Testis (tissue), 3 donors: ENCODE results near the gene ZNF570. TPM values are rescaled to one million over a fixed set of nuclear protein-coding genes. Genes with fewer than 3 reads are reported as not detected.
A peak's percentile ranks its signal among the peaks of the same experiment; 100 is the strongest.

ENCODE experiments used
- DNase-seq: peaks from one replicate; pipeline ENCODE4 v3.0.0-alpha.2; 2019
- H3K27ac ChIP-seq, 2 donors: fragments of 200-600 bp; sonication (generic); one replicate each; pipeline ENCODE4 v1.5.1; 2019
- H3K27me3 ChIP-seq: fragments of 200-600 bp; sonication (generic); one replicate; pipeline ENCODE4 v1.5.1; 2019
- H3K36me3 ChIP-seq: fragments of 200-600 bp; sonication (generic); one replicate; pipeline ENCODE4 v1.5.1; 2017; ENCODE audit warnings: low read depth; ENCODE audit errors: missing control alignments
- H3K4me1 ChIP-seq: fragments of 200-600 bp; sonication (generic); one replicate; pipeline ENCODE4 v1.5.1; 2019
- H3K4me3 ChIP-seq, 2 donors: fragments of 200-600 bp; sonication (generic); one replicate each; pipeline ENCODE4 v1.5.1; 2017 to 2019
- H3K9me3 ChIP-seq: fragments of 200-600 bp; sonication (generic); one replicate; pipeline ENCODE4 v1.5.1; 2017
- POLR2A ChIP-seq: fragments of 450-650 bp; IDR thresholded peaks from one replicate; pipeline ENCODE4 v1.6.1; 2017; ENCODE audit warnings: antibody characterized with exemption, mild to moderate bottlenecking, moderate library complexity
- WGBS, 2 donors: methylation state at CpG; one replicate each; pipeline ENCODE4 v1.1.5; 2018; 5-methylcytosine and 5-hydroxymethylcytosine counted together
- intact Hi-C: fragments of 100-400 bp; cut with DNase I; formaldehyde crosslinking; loops from one replicate; pipeline ENCODE4 v1.15.1; 2023; ENCODE audit warnings: low total_unique reads
- polyA plus RNA-seq: library from polyadenylated mRNA; stranded (reverse); fragments of 350-450 nt; fragmentation: Illumina TruSeq; extraction: RNeasy Lipid Tissue Mini Kit (QIAGEN cat#74804); gene quantifications from one replicate; pipeline ENCODE4 v1.2.3, GENCODE V29; 2014; ENCODE audit warnings: low read depth, low replicate concordance; ENCODE audit not compliant: insufficient read depth
- total RNA-seq, 2 donors: library from RNA; depleted of rRNA; stranded (reverse); fragments of >200 nt; gene quantifications; one replicate each; pipeline ENCODE4 v1.2.3, GENCODE V29; 2016
- TF ChIP-seq, protein P1 (sequence below), 3 experiments: fragments of 450-650 bp in 2 of 3; fragments of 200-600 bp in 1 of 3; sonication (generic) in 1 of 3; IDR thresholded peaks; one replicate each; pipeline ENCODE4 v1.5.1; 2016 to 2019; ENCODE audit warnings: antibody characterized with exemption in 3 of 3, mild to moderate bottlenecking in 2 of 3, moderate library complexity in 1 of 3

ZNF570 gene
- total and polyA plus RNA-seq, 3 donors from 2014 or later = 7.3 to 14.6 (median 14.3) TPM

DNA sequence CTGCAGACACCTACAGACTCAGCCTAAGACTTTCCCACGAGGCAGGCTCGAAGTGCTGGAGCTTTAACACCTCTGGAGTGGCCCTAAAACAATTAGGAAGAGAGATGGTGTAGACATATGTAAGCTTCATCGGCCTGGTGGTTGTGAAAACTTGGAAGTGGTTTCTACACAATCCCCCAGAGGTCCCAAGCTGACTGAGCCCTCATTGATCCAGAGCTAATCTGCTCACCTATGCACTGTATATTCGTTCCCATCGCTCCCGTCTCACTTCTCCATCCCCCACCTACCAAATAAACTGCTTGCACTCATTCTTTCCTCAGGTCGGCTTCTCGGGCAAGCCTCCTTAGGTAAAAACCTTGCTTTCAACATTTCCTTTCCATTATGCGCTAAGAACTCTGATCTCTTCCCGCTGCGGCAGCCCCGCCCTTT lies 36.8 kb downstream of the ZNF570 start:
- DNase-seq = peak; percentile 26
- H3K4me3 ChIP-seq = peak overlapping the region; percentile 63 to 92
- no peaks in the 10 kb centered on the region for H3K36me3 ChIP-seq
- no peaks in the 10 kb centered on the region for H3K27me3 ChIP-seq
- no peak for TF ChIP-seq POLR2A
- TF ChIP-seq, protein P1, sequence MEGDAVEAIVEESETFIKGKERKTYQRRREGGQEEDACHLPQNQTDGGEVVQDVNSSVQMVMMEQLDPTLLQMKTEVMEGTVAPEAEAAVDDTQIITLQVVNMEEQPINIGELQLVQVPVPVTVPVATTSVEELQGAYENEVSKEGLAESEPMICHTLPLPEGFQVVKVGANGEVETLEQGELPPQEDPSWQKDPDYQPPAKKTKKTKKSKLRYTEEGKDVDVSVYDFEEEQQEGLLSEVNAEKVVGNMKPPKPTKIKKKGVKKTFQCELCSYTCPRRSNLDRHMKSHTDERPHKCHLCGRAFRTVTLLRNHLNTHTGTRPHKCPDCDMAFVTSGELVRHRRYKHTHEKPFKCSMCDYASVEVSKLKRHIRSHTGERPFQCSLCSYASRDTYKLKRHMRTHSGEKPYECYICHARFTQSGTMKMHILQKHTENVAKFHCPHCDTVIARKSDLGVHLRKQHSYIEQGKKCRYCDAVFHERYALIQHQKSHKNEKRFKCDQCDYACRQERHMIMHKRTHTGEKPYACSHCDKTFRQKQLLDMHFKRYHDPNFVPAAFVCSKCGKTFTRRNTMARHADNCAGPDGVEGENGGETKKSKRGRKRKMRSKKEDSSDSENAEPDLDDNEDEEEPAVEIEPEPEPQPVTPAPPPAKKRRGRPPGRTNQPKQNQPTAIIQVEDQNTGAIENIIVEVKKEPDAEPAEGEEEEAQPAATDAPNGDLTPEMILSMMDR (IDR thresholded peaks at IDR 0.05) = no peak
- H3K27ac ChIP-seq = peak overlapping the region; percentile 84 to 96
- WGBS, 2 donors = 3% methylated on average over 12 of the region's 12 CpGs
- no peaks in the 10 kb centered on the region for H3K9me3 ChIP-seq
- intact Hi-C loops = no loop called here
- H3K4me1 ChIP-seq = peaks cover 8% of the 10 kb centered on the region

DNA sequence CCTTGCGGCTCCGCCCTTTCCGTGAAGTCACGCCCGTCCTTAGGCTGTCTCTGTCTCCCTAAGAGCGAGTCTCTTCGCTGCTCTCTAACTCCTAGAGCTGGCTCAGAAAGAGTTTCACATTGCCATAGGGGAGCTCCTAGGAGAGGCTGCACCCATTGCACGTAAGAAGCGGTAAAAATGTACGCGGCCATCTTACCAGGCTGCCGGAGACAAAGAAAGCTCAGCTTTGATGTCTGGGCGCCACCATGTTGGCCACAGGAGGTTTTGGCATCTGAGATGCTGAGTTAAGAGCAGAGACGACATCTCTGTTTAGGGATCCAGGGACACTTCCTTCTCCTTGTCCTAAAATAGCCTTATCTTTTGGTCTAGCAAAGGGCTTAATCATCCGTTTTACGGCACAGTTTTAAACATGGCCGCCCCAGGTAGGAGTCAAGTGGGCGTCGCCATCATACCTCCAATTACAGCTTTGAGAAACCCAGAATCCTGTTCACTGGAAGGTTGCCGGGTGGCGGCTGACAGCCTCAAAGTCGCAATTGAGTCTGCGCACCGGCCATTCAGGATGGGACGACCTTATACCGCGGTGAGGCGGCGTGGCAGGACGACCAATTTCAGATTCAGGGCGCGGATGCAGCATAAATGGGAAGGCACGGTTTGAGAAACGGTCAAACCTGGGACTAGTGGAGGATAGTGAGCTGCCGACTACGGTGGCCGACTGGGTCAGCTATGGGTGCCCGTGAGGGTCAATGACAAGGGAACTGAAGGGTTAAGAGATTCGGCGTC lies 37.4 kb downstream of the ZNF570 start, which contains the start of gene ZNF793:
Gene ZNF793 (plus strand): TSS at position 553 of the 780 bp plus-strand sequence. CDS start 16,501 bp downstream, outside the sequence.
- intact Hi-C loops = no loop called here
- TF ChIP-seq, protein P1 (IDR thresholded peaks at IDR 0.05) = peak in 2 of 3 experiments; percentile 29 to 55
- TF ChIP-seq POLR2A = peak; percentile 28
- H3K36me3 ChIP-seq = no peaks in the 10 kb centered on the region
- peaks cover 8% of the 10 kb centered on the region for H3K4me1 ChIP-seq
- no peaks in the 10 kb centered on the region for H3K27me3 ChIP-seq
- H3K27ac ChIP-seq = peak within 1 kb of the TSS; percentile 84 to 96
- DNase-seq = peak; percentile 91
- 0 to 1% methylated on average over 40 of the region's 40 CpGs for WGBS, 2 donors
- peak within 1 kb of the TSS; percentile 63 to 92 for H3K4me3 ChIP-seq
- no peaks in the 10 kb centered on the region for H3K9me3 ChIP-seq

DNA sequence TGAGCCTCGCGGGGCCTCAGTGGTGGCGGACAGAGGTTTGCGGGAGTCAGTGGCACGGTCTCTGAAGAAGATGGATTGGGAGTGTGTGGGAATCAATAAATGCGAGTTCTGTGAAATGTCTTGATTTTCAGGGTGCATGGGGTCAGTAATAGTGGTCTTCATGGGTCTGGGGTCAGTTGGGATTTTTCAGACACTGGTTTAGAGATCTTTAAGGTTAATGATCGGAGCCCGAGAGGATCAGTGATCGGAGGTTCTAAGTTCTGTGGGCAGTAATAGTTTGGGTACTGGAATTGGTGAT lies 38.0 kb downstream of the ZNF570 start:
- 2 to 3% methylated on average over 9 of the region's 9 CpGs for WGBS, 2 donors
- no peak for DNase-seq
- Histone ChIP-seq H3K9me3 (no peaks in the 10 kb centered on the region), H3K4me3 (peak overlapping the region; percentile 63 to 92), H3K4me1 (peaks cover 8% of the 10 kb centered on the region), H3K27me3 (no peaks in the 10 kb centered on the region), H3K36me3 (no peaks in the 10 kb centered on the region), H3K27ac (peak overlapping the region; percentile 84 to 96)
- TF ChIP-seq, protein P1 (IDR thresholded peaks at IDR 0.05) = no peak
- no peak for TF ChIP-seq POLR2A
- intact Hi-C loops = no loop called here

DNA sequence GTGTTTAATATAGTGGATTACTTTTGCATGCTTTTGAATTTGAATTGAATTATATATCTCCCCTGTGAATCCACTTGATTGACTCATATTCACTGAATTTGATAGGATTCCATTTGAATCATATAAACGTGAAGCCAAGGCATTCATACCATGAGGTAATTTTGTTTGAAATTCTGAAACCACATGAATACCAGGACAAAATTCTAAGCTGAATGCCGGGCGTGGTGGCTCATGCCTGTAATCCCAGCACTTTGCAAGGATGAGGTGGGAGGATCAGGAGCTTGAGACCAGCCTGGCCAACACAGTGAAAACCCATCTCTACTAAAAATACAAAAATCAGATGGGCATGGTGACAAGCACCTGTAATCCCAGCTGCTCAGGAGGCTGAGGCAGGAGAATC lies 42.0 kb downstream of the ZNF570 start:
- intact Hi-C loops = no loop called here
- no peak for DNase-seq
- TF ChIP-seq, protein P1 (IDR thresholded peaks at IDR 0.05) = no peak
- Histone ChIP-seq H3K4me1 (no peaks in the 10 kb centered on the region), H3K4me3 (no peak overlapping the region), H3K9me3 (no peaks in the 10 kb centered on the region), H3K27ac (no peak overlapping the region), H3K27me3 (no peaks in the 10 kb centered on the region), H3K36me3 (no peaks in the 10 kb centered on the region)
- 93 to 100% methylated on average over 3 of the region's 3 CpGs for WGBS, 2 donors

DNA sequence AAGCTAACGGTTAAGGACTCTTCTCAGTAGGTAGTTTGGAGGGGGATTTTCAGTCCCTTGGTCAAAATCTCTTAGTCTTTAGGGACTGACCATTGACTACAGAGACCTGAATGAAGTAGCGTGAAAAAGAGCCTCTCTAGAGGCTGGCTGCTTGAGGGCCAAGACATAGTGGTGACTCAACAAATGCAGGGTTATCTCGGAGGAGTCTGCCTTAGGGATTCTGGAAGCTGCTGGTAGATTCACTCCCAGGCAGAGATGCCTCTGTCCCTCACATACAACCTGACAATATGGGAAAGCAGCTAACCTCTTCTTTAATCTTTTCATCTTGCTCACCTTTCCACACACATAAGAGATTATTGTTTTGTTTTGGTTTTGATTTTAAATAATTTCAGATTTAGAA lies 42.7 kb downstream of the ZNF570 start:
- Histone ChIP-seq H3K4me3 (no peak overlapping the region), H3K4me1 (no peaks in the 10 kb centered on the region), H3K27me3 (no peaks in the 10 kb centered on the region), H3K36me3 (no peaks in the 10 kb centered on the region), H3K27ac (no peak overlapping the region), H3K9me3 (no peaks in the 10 kb centered on the region)
- 92 to 95% methylated on average over 3 of the region's 3 CpGs for WGBS, 2 donors
- intact Hi-C loops = no loop called here
- DNase-seq = no peak
- TF ChIP-seq, protein P1 (IDR thresholded peaks at IDR 0.05) = no peak
- no peak for TF ChIP-seq POLR2A
